HEK293 (cell line): ENCODE measurements around the gene ST7.

ENCODE experiments used
- CTCF ChIA-PET: fragments of 350-600 bp; formaldehyde crosslinking; extraction: SDS; loops from one replicate; lab custom pipeline; 2021; ENCODE audit warnings: antibody characterized with exemption; lab: Yijun Ruan, JAX
- POLR2A ChIA-PET: fragments of 300-600 bp; formaldehyde crosslinking; extraction: SDS; loops from one replicate; lab custom pipeline; 2020; ENCODE audit warnings: antibody characterized with exemption, inconsistent platforms; lab: Yijun Ruan, JAX
- H3K27ac ChIP-seq: fragments of 200-500 bp; sonication (Bioruptor generic); 2 replicates; pipeline ENCODE4 v1.5.1; 2014; ENCODE audit warnings: low read depth, low read length, control low read depth, inconsistent platforms; ENCODE audit errors: extremely low read depth
- H3K36me3 ChIP-seq, 2 experiments: fragments of 200-500 bp in 1 of 2; sonication (Bioruptor generic) in 1 of 2; 1 replicate in 1 of 2; 2 replicates in 1 of 2; pipeline ENCODE4 v1.5.1; 2014 to 2017; ENCODE audit warnings: inconsistent platforms in 2 of 2, low read length in 2 of 2; ENCODE audit not compliant: control insufficient read depth in 2 of 2, insufficient read depth in 1 of 2
- H3K4me1 ChIP-seq: fragments of 200-500 bp; sonication (Bioruptor generic); 2 replicates; pipeline ENCODE4 v1.5.1; 2014; ENCODE audit warnings: mild to moderate bottlenecking, low read length, inconsistent platforms; ENCODE audit not compliant: control insufficient read depth, insufficient read depth
- H3K4me3 ChIP-seq: 2 replicates; pipeline ENCODE4 v1.5.1; 2011; ENCODE audit warnings: low read depth, mild to moderate bottlenecking, control low read depth, low read length, moderate library complexity
- H3K9me3 ChIP-seq: fragments of 200-500 bp; sonication (Bioruptor generic); 2 replicates; pipeline ENCODE4 v1.5.1; 2014; ENCODE audit warnings: low read depth, low read length, inconsistent platforms; ENCODE audit not compliant: control insufficient read depth, insufficient read depth
- BCL11A ChIP-seq: fragments of 450-650 bp; formaldehyde crosslinking; IDR thresholded peaks from 2 replicates; pipeline ENCODE4 v1.5.1; 2016; ENCODE audit warnings: low read depth, missing biosample characterization, missing genetic modification characterization
- BCL11B ChIP-seq: fragments of 450-650 bp; formaldehyde crosslinking; IDR thresholded peaks from 2 replicates; pipeline ENCODE4 v1.5.1; 2016; ENCODE audit warnings: low read depth, missing biosample characterization, missing genetic modification characterization
- CTCF ChIP-seq: fragments of 450-650 bp; formaldehyde crosslinking; IDR thresholded peaks from 2 replicates; pipeline ENCODE4 v1.5.1; 2016; ENCODE audit warnings: missing biosample characterization, missing genetic modification characterization
- GLIS1 ChIP-seq: fragments of 450-650 bp; formaldehyde crosslinking; IDR thresholded peaks from 2 replicates; pipeline ENCODE4 v1.5.1; 2016; ENCODE audit warnings: missing biosample characterization, missing genetic modification characterization
- PRDM6 ChIP-seq: fragments of 450-650 bp; formaldehyde crosslinking; IDR thresholded peaks from 2 replicates; pipeline ENCODE4 v1.5.1; 2017; ENCODE audit warnings: missing biosample characterization, missing genetic modification characterization
- ZNF157 ChIP-seq: fragments of 450-650 bp; formaldehyde crosslinking; IDR thresholded peaks from 2 replicates; pipeline ENCODE4 v1.5.1; 2016; ENCODE audit warnings: missing biosample characterization, missing genetic modification characterization
- ZNF2 ChIP-seq: fragments of 450-650 bp; formaldehyde crosslinking; IDR thresholded peaks from 2 replicates; pipeline ENCODE4 v1.5.1; 2016; ENCODE audit warnings: missing biosample characterization, missing genetic modification characterization
- ZNF266 ChIP-seq: fragments of 450-650 bp; formaldehyde crosslinking; IDR thresholded peaks from 2 replicates; pipeline ENCODE4 v1.5.1; 2016; ENCODE audit warnings: missing biosample characterization, missing genetic modification characterization, low read depth
- ZNF280D ChIP-seq: fragments of 450-650 bp; formaldehyde crosslinking; IDR thresholded peaks from 2 replicates; pipeline ENCODE4 v1.5.1; 2016; ENCODE audit warnings: missing biosample characterization, missing genetic modification characterization
- ZNF518A ChIP-seq: fragments of 450-650 bp; formaldehyde crosslinking; conservative IDR thresholded peaks from 2 replicates; pipeline ENCODE4 v1.5.1; 2016; ENCODE audit warnings: low read depth, missing biosample characterization, missing genetic modification characterization
- ZNF654 ChIP-seq: fragments of 450-650 bp; formaldehyde crosslinking; IDR thresholded peaks from 2 replicates; pipeline ENCODE4 v1.5.1; 2016; ENCODE audit warnings: low read depth, missing biosample characterization, missing genetic modification characterization
- ZNF660 ChIP-seq: fragments of 450-650 bp; IDR thresholded peaks from 2 replicates; pipeline ENCODE4 v1.5.1; 2018; ENCODE audit warnings: missing biosample characterization, mild to moderate bottlenecking, missing genetic modification characterization
- ZNF670 ChIP-seq: fragments of 450-650 bp; formaldehyde crosslinking; IDR thresholded peaks from 2 replicates; pipeline ENCODE4 v1.5.1; 2016; ENCODE audit warnings: missing biosample characterization, missing genetic modification characterization, low read depth
- TF ChIP-seq, protein P1 (sequence below): fragments of 450-650 bp; formaldehyde crosslinking; IDR thresholded peaks from 2 replicates; pipeline ENCODE4 v1.5.1; 2016; ENCODE audit warnings: missing biosample characterization, missing genetic modification characterization

ST7 gene

DNA sequence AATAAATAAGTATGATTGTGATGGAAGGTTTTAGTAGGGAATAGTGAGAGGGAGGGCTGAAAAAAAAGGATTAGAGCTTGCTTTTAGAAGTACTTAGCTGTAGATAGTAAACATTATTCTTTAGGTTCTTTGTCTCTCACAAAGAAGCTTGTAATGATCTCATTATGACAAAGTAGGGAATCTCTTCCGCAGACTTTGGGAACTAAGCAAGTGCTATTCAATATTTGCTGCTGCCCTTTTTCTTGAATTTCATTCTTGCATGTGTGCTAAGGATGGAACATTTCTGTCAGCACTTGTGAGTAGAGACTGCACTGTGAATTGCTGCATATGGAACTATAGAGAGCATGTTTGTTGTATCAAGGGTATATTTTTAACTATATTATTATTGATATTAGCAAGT is 173.4 kb downstream of the ST7 start:
- H3K4me3 ChIP-seq: no peak overlapping the region
- no peak for TF ChIP-seq GLIS1 (tag by site-specific recombination)
- TF ChIP-seq ZNF266 (tag by site-specific recombination): no peak
- TF ChIP-seq, protein P1, sequence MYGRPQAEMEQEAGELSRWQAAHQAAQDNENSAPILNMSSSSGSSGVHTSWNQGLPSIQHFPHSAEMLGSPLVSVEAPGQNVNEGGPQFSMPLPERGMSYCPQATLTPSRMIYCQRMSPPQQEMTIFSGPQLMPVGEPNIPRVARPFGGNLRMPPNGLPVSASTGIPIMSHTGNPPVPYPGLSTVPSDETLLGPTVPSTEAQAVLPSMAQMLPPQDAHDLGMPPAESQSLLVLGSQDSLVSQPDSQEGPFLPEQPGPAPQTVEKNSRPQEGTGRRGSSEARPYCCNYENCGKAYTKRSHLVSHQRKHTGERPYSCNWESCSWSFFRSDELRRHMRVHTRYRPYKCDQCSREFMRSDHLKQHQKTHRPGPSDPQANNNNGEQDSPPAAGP: no peak
- TF ChIP-seq ZNF157 (tag by site-specific recombination): no peak
- TF ChIP-seq ZNF670 (tag by site-specific recombination): no peak
- ChIA-PET POLR2A (interaction anchor here (1.0 kb wide), 1 partner anchor 172 kb away, joined by 3 read pairs; no protein-coding TSS in a partner anchor), CTCF (interaction anchor here (0.5 to 5.5 kb wide), 20 partner anchors 7 to 960 kb away, joined by 3 to 64 read pairs (median 4); no protein-coding TSS in a partner anchor)
- no peaks in the 10 kb centered on the region for H3K9me3 ChIP-seq
- peaks cover 19% of the 10 kb centered on the region for H3K4me1 ChIP-seq
- no peak overlapping the region for H3K27ac ChIP-seq
- H3K36me3 ChIP-seq: no peaks in the 10 kb centered on the region

DNA sequence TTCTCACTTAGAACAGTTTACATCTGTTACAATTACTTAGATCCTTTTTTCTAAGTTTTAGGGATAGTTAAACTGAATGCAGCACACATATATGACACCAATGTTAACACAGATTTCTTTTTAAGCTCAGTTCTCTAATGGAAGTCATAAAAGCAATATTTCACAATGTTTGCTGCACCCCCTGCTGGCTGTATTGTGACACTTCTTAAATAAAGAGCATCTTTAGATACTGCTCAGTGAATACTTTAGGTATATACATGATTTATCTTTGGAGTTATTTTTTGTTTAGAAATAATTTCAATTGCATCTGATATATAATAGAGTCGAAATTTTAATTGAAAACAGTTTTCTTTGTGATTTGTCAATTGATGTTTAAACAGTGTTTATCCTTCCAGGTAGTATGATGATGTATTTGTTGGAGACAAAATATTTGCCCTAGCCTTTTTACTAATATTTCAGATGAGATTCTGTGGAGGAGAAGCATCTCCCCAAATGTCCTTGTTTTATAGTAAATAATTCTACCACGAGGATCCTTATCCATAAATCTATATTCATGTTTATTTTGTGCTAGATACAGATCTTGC is 174.4 kb downstream of the ST7 start:
- Histone ChIP-seq H3K36me3 (no peaks in the 10 kb centered on the region), H3K4me3 (no peak overlapping the region), H3K4me1 (peaks cover 19% of the 10 kb centered on the region), H3K9me3 (no peaks in the 10 kb centered on the region), H3K27ac (no peak overlapping the region)
- ChIA-PET POLR2A (interaction anchor here (0.6 kb wide), 1 partner anchor 128 kb away, joined by 4 read pairs; no protein-coding TSS in a partner anchor), CTCF (interaction anchor here (0.6 to 5.5 kb wide), 32 partner anchors 9 to 965 kb away, joined by 3 to 64 read pairs (median 4); no protein-coding TSS in a partner anchor)
- TF ChIP-seq ZNF2 (tag by site-specific recombination): peak; percentile 53; the same call in 1 of the 2 replicates
- peak; percentile 57 for TF ChIP-seq PRDM6 (tag by site-specific recombination)
- TF ChIP-seq BCL11A (tag by site-specific recombination): no peak
- TF ChIP-seq ZNF660: peak; percentile 33; the same call in 1 of the 2 replicates
- TF ChIP-seq CTCF (tag by site-specific recombination): 0 out of 2 replicates have a peak, but pooled peaks have one; percentile 18
- no peak for TF ChIP-seq ZNF518A
- TF ChIP-seq BCL11B: no peak
- no peak for TF ChIP-seq ZNF280D (tag by site-specific recombination)
- peak; percentile 70 for TF ChIP-seq ZNF654 (tag by site-specific recombination)
- TF ChIP-seq, all 188 proteins: peak for 5
